Endothelial cell of umbilical vein (primary cell): ENCODE data around the gene TRIM71. TPM values are rescaled to one million over a fixed set of nuclear protein-coding genes. Genes with fewer than 3 reads are reported as not detected.

Experiments
- BruUV-seq: library from RNA; stranded (reverse); fragments of 400-500 nt; replicated peaks from 2 replicates; lab custom pipeline; 2021; lab: Mats Ljungman, UMichigan
- CTCF ChIA-PET: fragments of 300-600, 350-600 bp; sonication (Branson Sonifier 250); formaldehyde crosslinking; loops from one replicate; lab custom pipeline; 2021; ENCODE audit warnings: antibody characterized with exemption, inconsistent platforms; lab: Charles Lee
- POLR2A ChIA-PET: fragments of 300-600, 350-600 bp; sonication (Branson Sonifier 250); formaldehyde crosslinking; loops from one replicate; lab custom pipeline; 2021; ENCODE audit warnings: antibody characterized with exemption, inconsistent platforms; lab: Charles Lee
- DNase-seq: peaks from one replicate; pipeline ENCODE4 v3.0.0-alpha.2; 2011; ENCODE audit warnings: low read depth, low spot score
- FAIRE-seq: peaks from 2 replicates; lab custom pipeline; 2011; peaks lifted over from hg19 to GRCh38; lab: Jason Lieb, UNC
- H2AFZ ChIP-seq: 2 replicates; pipeline ENCODE4 v1.6.0; 2012; ENCODE audit warnings: low read depth, low read length, control low read depth, inconsistent platforms
- H3K27ac ChIP-seq: 2 replicates; pipeline ENCODE4 v1.5.1; 2011; ENCODE audit warnings: low read depth, mild to moderate bottlenecking, control low read depth, low read length, moderate library complexity; ENCODE audit not compliant: insufficient read depth
- H3K27me3 ChIP-seq, 2 experiments: 2 replicates each; pipeline versions ENCODE4 v1.6.0 to v1.6.1; 2011; ENCODE audit warnings: low read length in 2 of 2, mixed read lengths in 1 of 2; ENCODE audit not compliant: control insufficient read depth in 2 of 2, insufficient read depth in 2 of 2
- H3K36me3 ChIP-seq, 2 experiments: 2 replicates in 1 of 2; 3 replicates in 1 of 2; pipeline ENCODE4 v1.5.1; 2011; ENCODE audit warnings: low read length in 2 of 2, mild to moderate bottlenecking in 1 of 2, moderate library complexity in 1 of 2; ENCODE audit not compliant: control insufficient read depth in 2 of 2, insufficient read depth in 2 of 2; ENCODE audit errors: extremely low read depth in 1 of 2
- H3K4me1 ChIP-seq: 3 replicates; pipeline ENCODE4 v1.5.1; 2011; ENCODE audit warnings: mild to moderate bottlenecking, low read length; ENCODE audit not compliant: control insufficient read depth, insufficient read depth; ENCODE audit errors: extremely low read depth
- H3K4me2 ChIP-seq: 2 replicates; pipeline ENCODE4 v1.6.1; 2011; ENCODE audit warnings: low read length, control low read depth, mixed read lengths; ENCODE audit not compliant: insufficient read depth
- H3K4me3 ChIP-seq, 3 experiments: fragments of 200-600 bp in 1 of 3; sonication (generic), shearing (Covaris generic) in 1 of 3; replicated peaks in 1 of 3; 2 replicates each; pipeline ENCODE4 v1.5.1; 2011 to 2016; ENCODE audit warnings: control low read depth in 3 of 3, low read length in 3 of 3, mild to moderate bottlenecking in 2 of 3, inconsistent platforms in 1 of 3, low read depth in 1 of 3, moderate library complexity in 1 of 3; ENCODE audit not compliant: insufficient read depth in 1 of 3
- H3K79me2 ChIP-seq: 2 replicates; pipeline ENCODE4 v1.6.0; 2012; ENCODE audit warnings: low read length, inconsistent platforms; ENCODE audit not compliant: control insufficient read depth, insufficient read depth
- H3K9ac ChIP-seq: replicated peaks from 2 replicates; pipeline ENCODE3; 2011; ENCODE audit warnings: low read length, control low read depth; ENCODE audit not compliant: insufficient read depth; ENCODE audit errors: extremely low read depth
- H3K9me1 ChIP-seq: replicated peaks from 3 replicates; pipeline ENCODE4 v1.6.0; 2011; ENCODE audit warnings: mild to moderate bottlenecking, low read length; ENCODE audit not compliant: control insufficient read depth, insufficient read depth; ENCODE audit errors: extremely low read depth
- H3K9me3 ChIP-seq: replicated peaks from 2 replicates; pipeline ENCODE4 v1.5.1; 2012; ENCODE audit warnings: low read length, inconsistent platforms; ENCODE audit not compliant: control insufficient read depth, insufficient read depth
- H4K20me1 ChIP-seq: replicated peaks from 2 replicates; pipeline ENCODE3; 2011; ENCODE audit warnings: mild to moderate bottlenecking, low read length; ENCODE audit not compliant: control insufficient read depth, insufficient read depth; ENCODE audit errors: extremely low read depth
- EZH2 ChIP-seq: IDR thresholded peaks from 2 replicates; pipeline ENCODE4 v1.6.1; 2012; ENCODE audit warnings: borderline replicate concordance, low read depth, mild to moderate bottlenecking, moderate library complexity, low read length, inconsistent platforms; ENCODE audit not compliant: severe bottlenecking
- FOS ChIP-seq: IDR thresholded peaks from 2 replicates; pipeline ENCODE4 v1.6.1; 2011; ENCODE audit warnings: mild to moderate bottlenecking, low read length, moderate library complexity, borderline replicate concordance; ENCODE audit not compliant: insufficient read depth
- GATA2 ChIP-seq: IDR thresholded peaks from 2 replicates; pipeline ENCODE4 v1.7.0; 2011; ENCODE audit warnings: low read depth, mild to moderate bottlenecking, moderate library complexity, mixed read lengths, low read length; ENCODE audit not compliant: insufficient read length, insufficient read depth
- JUN ChIP-seq: IDR thresholded peaks from 2 replicates; pipeline ENCODE4 v1.6.1; 2011; ENCODE audit warnings: borderline replicate concordance, low read depth; ENCODE audit not compliant: insufficient read length, insufficient read depth
- MYC ChIP-seq: IDR thresholded peaks from one replicate; pipeline ENCODE4 v1.6.1; 2011; ENCODE audit warnings: mild to moderate bottlenecking, low read depth, low read length
- POLR2A ChIP-seq: IDR thresholded peaks from 2 replicates; pipeline ENCODE4 v1.6.1; 2012; ENCODE audit warnings: low read depth, mild to moderate bottlenecking, control low read depth, low read length
- POLR2AphosphoS5 ChIP-seq: IDR thresholded peaks from 2 replicates; pipeline ENCODE4 v1.6.1; 2012; ENCODE audit warnings: low read depth, mild to moderate bottlenecking, control low read depth, low read length, moderate library complexity; ENCODE audit not compliant: insufficient read depth
- dilution Hi-C: fragments of 300-500 bp; cut with MboI; formaldehyde crosslinking; loops from one replicate; pipeline ENCODE4 v1.15.0; 2019; ENCODE audit warnings: low sequenced_read_pairs; ENCODE audit not compliant: extremely low pct_ligation_motif_present
- intact Hi-C: fragments of 100-400 bp; cut with micrococcal nuclease; formaldehyde crosslinking; loops from one replicate; pipeline ENCODE4 v1.10.0; 2022
- polyA plus RNA-seq, 4 experiments: library from polyadenylated mRNA; depleted of rRNA in 3 of 4; stranded (reverse) in 3 of 4; unstranded in 1 of 4; fragments of >200 nt; gene quantifications; 2 replicates each; pipeline versions ENCODE4 v1.2.1 to v1.2.3, GENCODE V29; 2011 to 2012; ENCODE audit warnings: missing spikeins in 1 of 4
- total RNA-seq: library from RNA; stranded (reverse); gene quantifications from 2 replicates; pipeline ENCODE4 v1.2.3, GENCODE V29; 2021
- TF ChIP-seq, protein P1 (sequence below), 2 donors: IDR thresholded peaks; 1 replicate in 1 of 2; 2 replicates in 1 of 2; pipeline ENCODE4 v1.5.1; 2011; ENCODE audit warnings: low read length in 2 of 2, mild to moderate bottlenecking in 2 of 2, moderate library complexity in 2 of 2, control low read depth in 1 of 2, inconsistent platforms in 1 of 2, low read depth in 1 of 2; ENCODE audit not compliant: insufficient read depth in 1 of 2; ENCODE audit errors: extremely low read depth in 1 of 2
- TF ChIP-seq, protein P2 (sequence below): IDR thresholded peaks from 2 replicates; pipeline ENCODE4 v1.6.1; 2011; ENCODE audit not compliant: insufficient read depth, insufficient read length

Gene TRIM71
- total and polyA plus RNA-seq, 2 donors (not counting 3 experiments of a cell fraction or from before 2014, with no cell fraction given): not detected

DNA sequence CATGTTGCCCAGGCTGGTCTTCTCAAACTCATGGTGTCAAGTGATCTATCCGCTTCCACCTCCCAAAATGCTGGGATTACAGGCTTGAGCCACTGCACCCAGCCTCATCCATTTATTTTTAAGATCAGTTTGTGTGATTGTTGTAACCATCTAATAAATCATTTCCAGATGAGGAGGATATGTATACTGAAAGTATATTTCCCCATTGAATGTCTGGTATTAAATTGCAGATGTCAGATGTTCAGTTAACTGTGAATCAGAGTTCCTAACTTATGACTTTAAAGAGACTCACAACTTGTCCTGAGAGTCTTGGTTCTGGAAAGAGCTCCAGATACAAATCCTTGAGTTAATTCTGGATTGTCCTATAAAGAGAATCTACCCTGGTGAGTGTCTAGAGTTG, 62.4 kb downstream of the TRIM71 start:
- BruUV-seq: no TSS peak
- Histone ChIP-seq H3K4me1 (no peaks in the 10 kb centered on the region), H3K9me1 (no peaks in the 10 kb centered on the region), H3K9me3 (no peaks in the 10 kb centered on the region), H3K27ac (no peak overlapping the region), H3K4me2 (no peak overlapping the region), H3K9ac (no peak overlapping the region), H3K4me3 (no peak overlapping the region), H3K36me3 (no peaks in the 10 kb centered on the region), H3K79me2 (no peaks in the 10 kb centered on the region), H4K20me1 (no peaks in the 10 kb centered on the region), H3K27me3 (peaks cover 0 to 2% of the 10 kb centered on the region in 2 experiments), H2AFZ (no peak overlapping the region)
- DNase-seq: no peak
- no peak for FAIRE-seq
- intact Hi-C loops: no loop called here
- dilution Hi-C loops: no loop called here
- CTCF ChIA-PET: interaction anchor here (0.9 kb wide), 1 partner anchor 22 kb away, joined by 3 read pairs; no protein-coding TSS in a partner anchor
- POLR2A ChIA-PET: no interaction called here
- TF ChIP-seq JUN: no peak
- TF ChIP-seq POLR2A: no peak
- TF ChIP-seq, protein P1, sequence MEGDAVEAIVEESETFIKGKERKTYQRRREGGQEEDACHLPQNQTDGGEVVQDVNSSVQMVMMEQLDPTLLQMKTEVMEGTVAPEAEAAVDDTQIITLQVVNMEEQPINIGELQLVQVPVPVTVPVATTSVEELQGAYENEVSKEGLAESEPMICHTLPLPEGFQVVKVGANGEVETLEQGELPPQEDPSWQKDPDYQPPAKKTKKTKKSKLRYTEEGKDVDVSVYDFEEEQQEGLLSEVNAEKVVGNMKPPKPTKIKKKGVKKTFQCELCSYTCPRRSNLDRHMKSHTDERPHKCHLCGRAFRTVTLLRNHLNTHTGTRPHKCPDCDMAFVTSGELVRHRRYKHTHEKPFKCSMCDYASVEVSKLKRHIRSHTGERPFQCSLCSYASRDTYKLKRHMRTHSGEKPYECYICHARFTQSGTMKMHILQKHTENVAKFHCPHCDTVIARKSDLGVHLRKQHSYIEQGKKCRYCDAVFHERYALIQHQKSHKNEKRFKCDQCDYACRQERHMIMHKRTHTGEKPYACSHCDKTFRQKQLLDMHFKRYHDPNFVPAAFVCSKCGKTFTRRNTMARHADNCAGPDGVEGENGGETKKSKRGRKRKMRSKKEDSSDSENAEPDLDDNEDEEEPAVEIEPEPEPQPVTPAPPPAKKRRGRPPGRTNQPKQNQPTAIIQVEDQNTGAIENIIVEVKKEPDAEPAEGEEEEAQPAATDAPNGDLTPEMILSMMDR (IDR thresholded peaks at IDR 0.05; ENCODE audit: extremely low read depth in 1 of 2, insufficient read depth in 1 of 2, low read depth in 1 of 2, low read length in 2 of 2): no peak
- TF ChIP-seq, protein P2, sequence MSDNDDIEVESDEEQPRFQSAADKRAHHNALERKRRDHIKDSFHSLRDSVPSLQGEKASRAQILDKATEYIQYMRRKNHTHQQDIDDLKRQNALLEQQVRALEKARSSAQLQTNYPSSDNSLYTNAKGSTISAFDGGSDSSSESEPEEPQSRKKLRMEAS: no peak
- TF ChIP-seq EZH2: no peak
- no peak for TF ChIP-seq FOS

DNA sequence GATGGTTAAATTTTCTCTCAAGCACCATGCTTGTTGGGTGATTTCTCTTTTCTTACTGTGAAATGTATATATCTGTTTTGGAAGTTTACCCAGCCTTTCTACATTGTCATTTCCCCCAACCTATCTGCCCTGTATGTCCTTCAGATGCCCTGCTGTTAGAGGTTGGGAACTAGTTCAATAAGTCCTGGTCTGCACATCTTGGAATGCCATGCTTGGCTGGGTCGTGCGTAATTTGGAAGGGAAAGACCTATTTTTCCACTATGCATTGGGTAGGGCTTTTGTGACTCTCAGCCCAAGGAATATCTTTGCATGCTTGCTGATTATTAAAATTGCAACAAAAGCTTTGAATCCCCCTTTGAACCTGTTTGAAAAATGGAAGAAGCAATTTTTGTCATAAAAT, 63.8 kb downstream of the TRIM71 start:
- Histone ChIP-seq H3K9ac (no peak overlapping the region), H3K9me3 (no peaks in the 10 kb centered on the region), H3K36me3 (no peaks in the 10 kb centered on the region), H2AFZ (no peak overlapping the region), H3K9me1 (no peaks in the 10 kb centered on the region), H3K79me2 (no peaks in the 10 kb centered on the region), H3K27ac (no peak overlapping the region), H3K4me1 (no peaks in the 10 kb centered on the region), H3K4me2 (no peak overlapping the region), H4K20me1 (no peaks in the 10 kb centered on the region), H3K4me3 (no peak overlapping the region), H3K27me3 (peaks cover 0 to 2% of the 10 kb centered on the region in 2 experiments)
- dilution Hi-C loops: no loop called here
- intact Hi-C loops: no loop called here
- DNase-seq (no peak), FAIRE-seq (no peak)
- CTCF ChIA-PET: no interaction called here
- POLR2A ChIA-PET: no interaction called here
- TF ChIP-seq POLR2A: no peak
- TF ChIP-seq POLR2AphosphoS5: no peak
- TF ChIP-seq EZH2: no peak
- no peak for TF ChIP-seq JUN
- TF ChIP-seq GATA2: no peak
- no peak for TF ChIP-seq FOS
- TF ChIP-seq, protein P1 (IDR thresholded peaks at IDR 0.05; ENCODE audit: extremely low read depth in 1 of 2, insufficient read depth in 1 of 2, low read depth in 1 of 2, low read length in 2 of 2): no peak
- TF ChIP-seq, protein P2: no peak
- no peak for TF ChIP-seq MYC
- BruUV-seq: no TSS peak
